ENCODE data around the gene C1orf21. TPM values are rescaled to one million over a fixed set of nuclear protein-coding genes. Genes with fewer than 3 reads are reported as not detected.

The C1orf21 gene
- total RNA-seq, 2 experiments from 2014 or later: 2.6 to 6.1 TPM

DNA sequence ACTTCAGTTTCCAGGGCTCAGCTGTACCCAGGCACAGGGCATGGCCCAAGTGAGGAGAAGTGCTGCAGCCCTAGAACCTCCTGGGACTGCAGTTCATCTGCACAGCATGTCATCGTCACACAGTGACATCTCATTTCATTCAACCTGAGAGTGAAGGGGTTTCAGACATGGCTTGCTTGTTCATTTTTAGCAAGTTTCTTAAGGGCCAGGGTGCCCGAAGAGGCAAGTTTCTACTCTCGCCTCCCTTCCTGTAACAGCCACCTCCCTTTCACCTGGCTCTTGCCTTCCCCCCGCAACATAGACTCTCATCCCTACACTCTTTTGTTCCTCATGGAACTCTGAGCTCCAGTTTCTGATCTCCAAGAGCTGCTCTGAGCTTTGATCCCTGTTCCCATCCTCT lies 108.1 kb downstream of the C1orf21 start:
- no peaks in the 10 kb centered on the region for H3K9me3 Mint-ChIP-seq (ENCODE audit: low read depth)
- intact Hi-C loops (cut with DNase I, micrococcal nuclease): loop anchor here in 1 of 2 experiments (5.0 kb wide), 2 partner anchors 333 to 418 kb away; no protein-coding TSS in a partner anchor
- CTCF ChIA-PET: no interaction called here
- H3K4me1 Mint-ChIP-seq: peaks cover 17% of the 10 kb centered on the region
- H3K36me3 Mint-ChIP-seq (ENCODE audit: low read depth): no peaks in the 10 kb centered on the region
- no peaks in the 10 kb centered on the region for H3K27me3 Mint-ChIP-seq
- H3K4me3 Mint-ChIP-seq: no peak overlapping the region
- POLR2A ChIA-PET: no interaction called here
- no peak overlapping the region for H3K27ac Mint-ChIP-seq
- ATAC-seq: no peak
- no peak for DNase-seq

DNA sequence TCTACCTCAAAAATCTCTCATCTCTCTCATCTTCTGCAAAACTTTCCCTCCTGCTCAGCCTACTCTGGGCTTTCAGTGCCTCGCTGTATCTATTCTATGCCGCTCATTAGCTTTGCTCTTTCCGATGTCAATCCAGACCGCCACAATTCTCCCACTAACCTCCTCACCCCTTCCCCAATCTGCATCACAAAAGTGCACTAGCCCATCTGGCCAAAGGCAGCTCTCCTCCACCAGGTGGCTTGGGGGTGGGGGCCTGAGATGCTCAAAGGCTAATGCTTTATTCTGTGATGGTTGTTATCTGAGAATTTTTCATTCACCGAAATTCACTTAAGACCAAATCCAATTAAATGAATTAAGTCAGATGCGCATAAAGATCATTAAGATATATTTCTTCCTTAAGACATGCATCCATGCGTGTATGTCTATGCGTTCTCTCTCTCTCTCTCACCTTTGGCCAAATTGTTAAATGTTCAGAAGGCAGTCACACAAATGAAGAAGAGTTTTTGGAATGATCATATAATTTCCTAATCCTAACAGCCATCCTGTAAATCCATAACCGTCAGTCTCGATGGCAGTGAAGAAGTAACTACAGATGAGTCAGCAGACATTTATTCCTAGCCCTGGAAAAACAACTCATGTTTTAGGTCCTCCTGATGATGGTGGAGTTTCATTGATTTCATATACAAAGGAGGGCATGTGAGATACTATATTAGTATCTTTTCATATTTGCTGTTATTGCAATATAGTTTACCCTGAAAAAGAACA lies 111.3 kb downstream of the C1orf21 start:
- Mint-ChIP-seq H3K27me3 (no peaks in the 10 kb centered on the region), H3K4me3 (no peak overlapping the region), H3K4me1 (peaks cover 3% of the 10 kb centered on the region), H3K9me3 (ENCODE audit: low read depth) (no peaks in the 10 kb centered on the region), H3K36me3 (ENCODE audit: low read depth) (no peaks in the 10 kb centered on the region), H3K27ac (no peak overlapping the region)
- DNase-seq: no peak
- ATAC-seq: no peak
- CTCF ChIA-PET: interaction anchor here (1.5 kb wide), 1 partner anchor 19 kb away, joined by 4 read pairs; no protein-coding TSS in a partner anchor
- POLR2A ChIA-PET: no interaction called here
- intact Hi-C loops (cut with DNase I, micrococcal nuclease): no loop called here

DNA sequence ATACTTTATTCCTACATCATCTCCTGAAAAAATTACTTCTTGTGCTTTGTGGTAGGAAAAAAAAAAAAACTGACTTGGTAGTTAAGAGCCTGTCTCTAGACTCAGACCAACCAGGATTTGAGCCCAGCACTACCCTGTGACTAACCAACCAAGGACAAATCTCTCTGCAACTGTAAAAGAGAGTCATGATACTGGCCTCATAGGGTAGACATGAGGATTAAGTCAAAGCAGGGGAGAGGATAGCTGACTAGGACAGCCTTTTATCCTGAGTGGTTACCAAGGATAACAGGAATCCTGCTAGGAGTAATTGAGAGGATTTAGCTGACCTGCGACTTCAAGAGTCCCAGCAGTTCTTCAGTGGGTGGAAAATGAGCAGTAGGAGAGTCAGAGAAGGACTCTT lies 112.8 kb downstream of the C1orf21 start:
- no peaks in the 10 kb centered on the region for H3K36me3 Mint-ChIP-seq (ENCODE audit: low read depth)
- intact Hi-C loops (cut with DNase I, micrococcal nuclease): no loop called here
- H3K9me3 Mint-ChIP-seq (ENCODE audit: low read depth): no peaks in the 10 kb centered on the region
- ATAC-seq: no peak
- ChIA-PET POLR2A (no interaction called here), CTCF (no interaction called here)
- H3K27ac Mint-ChIP-seq: no peak overlapping the region
- H3K4me1 Mint-ChIP-seq: no peaks in the 10 kb centered on the region
- no peaks in the 10 kb centered on the region for H3K27me3 Mint-ChIP-seq
- no peak overlapping the region for H3K4me3 Mint-ChIP-seq
- DNase-seq: no peak

DNA sequence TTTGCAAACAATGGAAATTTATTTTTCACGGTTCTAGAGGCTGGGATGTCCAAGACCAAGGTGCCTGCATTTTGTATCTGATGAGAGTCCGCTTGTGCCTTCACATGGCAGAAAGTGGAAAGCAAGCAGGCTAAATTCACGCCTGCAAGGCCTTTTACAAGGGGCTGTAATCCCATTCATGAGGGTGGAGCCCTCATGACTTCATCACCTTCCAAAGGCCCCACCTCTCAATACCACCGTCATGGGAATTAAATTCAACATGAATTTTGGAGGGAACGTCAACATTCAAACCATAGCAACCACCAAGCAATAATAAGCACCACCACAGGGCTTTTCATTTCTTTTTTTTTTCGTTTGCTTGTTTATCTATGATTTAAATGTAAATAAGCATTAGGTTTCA lies 115.3 kb downstream of the C1orf21 start:
- H3K4me3 Mint-ChIP-seq: no peak overlapping the region
- intact Hi-C loops (cut with DNase I, micrococcal nuclease): no loop called here
- no peaks in the 10 kb centered on the region for H3K36me3 Mint-ChIP-seq (ENCODE audit: low read depth)
- no peaks in the 10 kb centered on the region for H3K4me1 Mint-ChIP-seq
- DNase-seq (no peak), ATAC-seq (no peak)
- ChIA-PET CTCF (no interaction called here), POLR2A (no interaction called here)
- no peaks in the 10 kb centered on the region for H3K9me3 Mint-ChIP-seq (ENCODE audit: low read depth)
- H3K27ac Mint-ChIP-seq: no peak overlapping the region
- H3K27me3 Mint-ChIP-seq: no peaks in the 10 kb centered on the region

DNA sequence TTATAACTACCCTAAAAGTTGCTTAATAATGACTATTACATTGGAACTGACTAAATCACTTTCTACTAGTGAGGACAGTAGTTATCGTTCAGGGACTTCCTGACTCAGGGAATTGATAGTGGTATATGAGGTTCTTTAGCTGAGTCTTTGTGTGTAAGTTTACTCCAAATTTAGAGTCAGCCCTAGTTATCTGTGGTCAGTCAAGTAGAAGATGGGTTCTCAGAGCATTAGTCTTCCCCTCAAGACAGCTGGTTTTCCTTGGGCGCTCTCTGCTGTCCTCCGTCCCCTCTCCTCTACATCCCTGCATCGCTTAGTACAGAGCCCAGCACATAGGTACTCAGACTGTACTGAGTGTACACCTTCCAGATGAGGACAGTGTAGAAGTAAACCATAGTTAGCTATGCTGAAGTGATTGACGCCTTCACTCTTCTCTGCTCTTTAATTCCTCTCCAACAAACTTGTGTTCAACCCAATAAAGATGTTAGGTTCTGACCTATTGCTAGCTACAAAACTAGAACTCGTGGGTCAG lies 116.5 kb downstream of the C1orf21 start:
- no peaks in the 10 kb centered on the region for H3K27me3 Mint-ChIP-seq
- H3K9me3 Mint-ChIP-seq (ENCODE audit: low read depth): no peaks in the 10 kb centered on the region
- H3K27ac Mint-ChIP-seq: no peak overlapping the region
- ChIA-PET CTCF (no interaction called here), POLR2A (no interaction called here)
- ATAC-seq: no peak
- no peak overlapping the region for H3K4me3 Mint-ChIP-seq
- no peaks in the 10 kb centered on the region for H3K36me3 Mint-ChIP-seq (ENCODE audit: low read depth)
- no peaks in the 10 kb centered on the region for H3K4me1 Mint-ChIP-seq
- DNase-seq: no peak
- intact Hi-C loops (cut with DNase I, micrococcal nuclease): no loop called here

DNA sequence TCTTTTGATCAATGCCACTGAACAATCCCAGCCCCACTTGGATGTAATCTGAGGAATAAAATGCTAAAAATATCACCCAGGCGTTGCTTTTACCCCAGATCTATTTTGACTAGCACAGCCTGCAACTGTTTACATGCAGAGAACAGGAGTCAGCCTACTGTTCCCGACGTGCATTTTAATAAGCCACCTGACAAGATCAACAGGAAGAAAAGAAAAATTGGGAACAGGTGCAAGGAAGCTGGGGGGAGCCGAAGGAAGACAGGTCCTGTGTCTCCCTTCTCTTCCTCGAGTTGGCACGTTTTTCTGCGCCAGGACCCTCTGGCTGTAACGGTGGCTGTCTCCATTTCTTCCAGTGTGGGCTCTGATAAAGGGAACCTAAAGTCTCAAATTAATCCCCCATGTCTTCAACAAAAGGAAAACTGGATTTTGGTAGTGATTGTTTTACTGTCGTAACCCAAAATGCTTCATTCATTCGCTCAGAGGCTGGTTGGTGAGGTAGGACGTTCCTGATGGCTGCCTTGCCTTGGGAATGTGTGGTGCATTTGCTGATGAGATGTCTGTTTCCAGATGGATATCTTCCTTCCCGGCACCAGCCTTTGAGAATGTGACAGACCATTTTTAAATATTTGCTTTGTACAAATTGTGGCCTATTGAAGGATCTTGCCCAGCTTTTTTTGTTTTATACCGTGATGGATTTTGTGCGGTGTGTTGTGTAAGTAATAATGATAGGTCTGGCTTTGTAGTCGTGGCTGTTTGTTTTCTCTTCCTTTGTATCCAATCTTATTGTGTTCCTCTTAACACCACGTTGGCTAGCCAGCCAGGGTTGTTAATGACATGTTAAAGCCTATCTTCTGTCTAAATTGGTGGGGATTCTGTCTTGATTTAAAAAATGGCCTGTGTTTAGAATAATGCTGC lies 117.5 kb downstream of the C1orf21 start:
- Mint-ChIP-seq H3K36me3 (ENCODE audit: low read depth) (no peaks in the 10 kb centered on the region), H3K27ac (no peak overlapping the region), H3K4me1 (no peaks in the 10 kb centered on the region), H3K9me3 (ENCODE audit: low read depth) (no peaks in the 10 kb centered on the region), H3K27me3 (no peaks in the 10 kb centered on the region), H3K4me3 (no peak overlapping the region)
- ATAC-seq (no peak), DNase-seq (no peak)
- POLR2A ChIA-PET: no interaction called here
- intact Hi-C loops (cut with DNase I, micrococcal nuclease): no loop called here
- CTCF ChIA-PET: no interaction called here

DNA sequence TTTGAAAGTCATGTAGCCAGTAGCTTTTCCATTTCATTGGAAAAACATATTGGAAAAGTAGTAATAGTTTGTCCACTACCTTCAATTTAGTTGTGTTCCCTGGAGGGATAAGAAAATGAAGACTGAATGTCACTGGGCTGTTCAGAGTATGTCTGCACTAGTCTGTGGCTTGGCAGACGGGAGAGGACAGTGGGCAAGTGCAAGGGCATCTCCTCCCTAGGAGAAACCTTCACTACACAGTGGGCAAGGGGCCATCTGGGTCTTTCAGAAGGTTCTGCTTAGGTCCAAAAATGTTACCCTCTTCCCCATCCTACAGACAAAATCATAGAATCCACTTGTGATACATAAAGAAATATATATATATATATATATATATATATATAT lies 118.1 kb downstream of the C1orf21 start:
- ATAC-seq (no peak), DNase-seq (no peak)
- Mint-ChIP-seq H3K27ac (no peak overlapping the region), H3K4me1 (no peaks in the 10 kb centered on the region), H3K9me3 (ENCODE audit: low read depth) (no peaks in the 10 kb centered on the region), H3K36me3 (ENCODE audit: low read depth) (no peaks in the 10 kb centered on the region), H3K27me3 (no peaks in the 10 kb centered on the region), H3K4me3 (no peak overlapping the region)
- POLR2A ChIA-PET: no interaction called here
- CTCF ChIA-PET: no interaction called here
- intact Hi-C loops (cut with DNase I, micrococcal nuclease): no loop called here

DNA sequence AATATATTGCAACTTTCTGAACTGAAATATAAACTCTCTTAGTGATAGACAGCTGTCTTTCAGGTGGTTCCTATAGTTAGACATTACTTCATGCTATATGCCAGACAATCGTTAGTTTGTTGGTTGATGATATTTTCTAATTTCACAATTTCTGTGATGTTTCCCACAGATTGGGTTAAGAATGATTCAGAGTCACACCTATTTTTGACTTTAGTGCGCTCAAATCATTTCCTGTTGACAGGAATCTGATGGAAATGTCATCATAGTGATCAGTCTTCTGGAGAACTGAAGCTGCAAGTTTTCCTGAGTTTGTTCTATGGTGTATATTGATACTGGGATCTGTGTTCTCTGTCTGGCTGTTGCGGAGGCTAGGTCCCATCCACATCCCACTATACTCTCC lies 119.7 kb downstream of the C1orf21 start:
- no peaks in the 10 kb centered on the region for H3K36me3 Mint-ChIP-seq (ENCODE audit: low read depth)
- H3K4me3 Mint-ChIP-seq: no peak overlapping the region
- intact Hi-C loops (cut with DNase I, micrococcal nuclease): no loop called here
- H3K27me3 Mint-ChIP-seq: no peaks in the 10 kb centered on the region
- DNase-seq: no peak
- CTCF ChIA-PET: no interaction called here
- no peak for ATAC-seq
- no peaks in the 10 kb centered on the region for H3K4me1 Mint-ChIP-seq
- H3K9me3 Mint-ChIP-seq (ENCODE audit: low read depth): no peaks in the 10 kb centered on the region
- POLR2A ChIA-PET: no interaction called here
- no peak overlapping the region for H3K27ac Mint-ChIP-seq

DNA sequence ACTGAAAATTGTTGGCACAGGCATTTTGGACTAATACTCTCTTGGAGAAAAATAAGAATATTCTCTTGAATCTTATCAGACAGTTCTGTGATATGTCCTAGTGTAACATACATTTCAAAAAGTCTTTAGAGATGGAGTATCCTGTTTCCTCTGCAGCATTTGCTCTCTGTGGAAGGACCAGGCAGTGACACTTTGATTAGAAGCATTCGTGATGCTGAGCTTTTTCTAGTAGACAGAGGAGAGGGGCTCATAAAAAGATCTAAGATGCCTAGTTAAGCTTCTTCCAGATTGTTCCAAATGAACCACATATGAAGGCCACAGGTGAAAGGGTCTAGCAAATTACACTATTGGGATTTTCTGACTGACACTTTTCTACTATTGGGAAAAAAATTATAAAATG lies 120.3 kb downstream of the C1orf21 start:
- DNase-seq (no peak), ATAC-seq (no peak)
- H3K36me3 Mint-ChIP-seq (ENCODE audit: low read depth): no peaks in the 10 kb centered on the region
- no peaks in the 10 kb centered on the region for H3K27me3 Mint-ChIP-seq
- H3K27ac Mint-ChIP-seq: no peak overlapping the region
- no peaks in the 10 kb centered on the region for H3K9me3 Mint-ChIP-seq (ENCODE audit: low read depth)
- H3K4me1 Mint-ChIP-seq: no peaks in the 10 kb centered on the region
- no peak overlapping the region for H3K4me3 Mint-ChIP-seq
- intact Hi-C loops (cut with DNase I, micrococcal nuclease): no loop called here
- ChIA-PET CTCF (no interaction called here), POLR2A (no interaction called here)

DNA sequence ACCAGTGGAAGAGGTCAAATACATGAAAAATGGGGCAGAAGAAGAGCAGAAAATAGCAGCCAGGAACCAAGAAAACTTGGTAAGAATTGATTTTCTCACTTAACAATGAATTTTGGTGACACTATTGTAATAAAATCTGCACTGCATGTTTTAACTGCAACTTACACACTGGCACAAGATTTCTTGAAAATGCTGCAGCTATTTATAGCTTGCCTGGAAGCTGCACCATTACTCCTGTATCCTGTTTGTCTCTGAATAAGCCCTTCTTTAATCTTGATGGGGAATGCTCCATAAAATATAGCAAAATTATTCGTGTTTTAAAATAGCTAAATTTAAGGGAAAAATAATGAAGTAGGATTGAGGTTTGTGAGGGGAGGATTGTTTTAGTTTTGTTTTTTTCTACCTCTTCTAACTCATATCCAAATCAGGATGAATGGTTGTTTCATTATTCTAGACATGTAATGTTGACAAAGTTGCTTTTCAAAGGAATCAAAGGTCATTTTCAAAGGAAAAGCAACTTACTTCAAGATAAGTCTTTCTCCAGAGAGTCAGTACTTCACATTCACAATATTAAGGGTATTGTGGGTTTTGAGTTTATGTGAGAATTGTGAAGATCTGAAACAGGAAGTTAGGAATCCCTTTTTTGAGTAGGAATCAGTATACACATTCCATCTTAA lies 120.9 kb downstream of the C1orf21 start:
- Mint-ChIP-seq H3K4me3 (no peak overlapping the region), H3K9me3 (ENCODE audit: low read depth) (no peaks in the 10 kb centered on the region), H3K27ac (no peak overlapping the region), H3K4me1 (no peaks in the 10 kb centered on the region), H3K27me3 (no peaks in the 10 kb centered on the region), H3K36me3 (ENCODE audit: low read depth) (no peaks in the 10 kb centered on the region)
- ChIA-PET POLR2A (no interaction called here), CTCF (interaction anchor here (0.8 kb wide), 1 partner anchor 18 kb away, joined by 3 read pairs; no protein-coding TSS in a partner anchor)
- ATAC-seq (no peak), DNase-seq (no peak)
- intact Hi-C loops (cut with DNase I, micrococcal nuclease): no loop called here

DNA sequence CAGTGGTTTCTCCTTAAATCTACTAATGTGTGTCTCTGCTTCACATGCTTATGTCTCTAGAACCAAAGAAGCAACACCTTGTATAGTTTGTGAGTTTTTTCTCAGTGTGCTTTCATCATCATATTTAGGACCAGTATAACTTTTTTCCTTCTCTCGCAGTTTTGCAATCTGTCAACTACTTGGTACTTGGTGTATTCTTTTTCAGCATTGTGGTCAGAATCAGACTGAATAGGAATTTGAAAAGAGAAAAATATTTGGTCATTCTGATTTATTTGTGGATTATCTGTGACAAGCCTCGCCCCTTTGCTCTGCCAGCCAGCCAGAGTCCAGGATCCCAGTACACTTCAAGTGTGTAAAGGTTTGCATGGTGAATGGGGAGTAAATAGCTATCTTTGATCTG lies 122.3 kb downstream of the C1orf21 start:
- no peak overlapping the region for H3K4me3 Mint-ChIP-seq
- DNase-seq (no peak), ATAC-seq (no peak)
- ChIA-PET CTCF (interaction anchor here (0.6 kb wide), 1 partner anchor 88 kb away, joined by 3 read pairs; no protein-coding TSS in a partner anchor), POLR2A (no interaction called here)
- intact Hi-C loops (cut with DNase I, micrococcal nuclease): no loop called here
- no peaks in the 10 kb centered on the region for H3K4me1 Mint-ChIP-seq
- no peaks in the 10 kb centered on the region for H3K27me3 Mint-ChIP-seq
- H3K9me3 Mint-ChIP-seq (ENCODE audit: low read depth): no peaks in the 10 kb centered on the region
- no peaks in the 10 kb centered on the region for H3K36me3 Mint-ChIP-seq (ENCODE audit: low read depth)
- H3K27ac Mint-ChIP-seq: no peak overlapping the region

Data from activated CD4-positive, alpha-beta T cell treated with anti-CD3 and anti-CD28 coated beads for 36 hours (primary cell).